Mammary epithelial cell (primary cell): Measurements from ENCODE around the gene TACR1.

ENCODE experiments used
- CTCF ChIP-seq, 2 donors: IDR thresholded peaks in 1 of 2; conservative IDR thresholded peaks in 1 of 2; 2 replicates each; pipeline ENCODE4 v1.5.1; 2011 to 2012; ENCODE audit warnings: inconsistent platforms in 2 of 2, low read length in 2 of 2, mild to moderate bottlenecking in 2 of 2, control low read depth in 1 of 2, low read depth in 1 of 2; ENCODE audit not compliant: insufficient read depth in 1 of 2; ENCODE audit errors: extremely low read depth in 1 of 2
- EZH2 ChIP-seq: IDR thresholded peaks from 2 replicates; pipeline ENCODE4 v1.6.1; 2012; ENCODE audit warnings: low read length, inconsistent platforms, borderline replicate concordance

DNA sequence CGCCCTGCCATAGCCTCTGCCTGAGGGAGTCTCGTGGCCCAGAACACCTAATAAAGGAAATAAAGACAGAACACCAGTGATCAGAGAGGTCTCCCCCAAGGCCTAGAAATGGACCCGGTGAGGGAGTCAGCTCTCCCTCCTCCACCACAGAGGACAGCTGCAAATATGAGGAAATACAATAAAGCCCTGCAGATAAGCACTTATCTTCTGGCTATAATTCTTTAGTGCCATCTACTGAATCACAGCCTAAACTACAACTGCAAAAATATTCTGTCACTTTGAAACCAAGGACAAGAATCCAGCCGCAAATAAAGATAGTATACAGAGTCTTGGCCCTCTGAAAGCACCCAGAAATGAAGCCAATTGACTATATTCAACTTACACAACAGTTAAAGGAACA lies 42.4 kb upstream of the TACR1 start:
- TF ChIP-seq CTCF (conservative IDR thresholded peaks at IDR 0.05 in 1 of 2, IDR thresholded peaks at IDR 0.05 in 1 of 2; ENCODE audit: extremely low read depth in 1 of 2, insufficient read depth in 1 of 2, low read depth in 1 of 2, low read length in 2 of 2) (peak; percentile 26 to 35), EZH2 (no peak)
